ENCODE results near the gene SULT1C2.

The SULT1C2 gene

DNA sequence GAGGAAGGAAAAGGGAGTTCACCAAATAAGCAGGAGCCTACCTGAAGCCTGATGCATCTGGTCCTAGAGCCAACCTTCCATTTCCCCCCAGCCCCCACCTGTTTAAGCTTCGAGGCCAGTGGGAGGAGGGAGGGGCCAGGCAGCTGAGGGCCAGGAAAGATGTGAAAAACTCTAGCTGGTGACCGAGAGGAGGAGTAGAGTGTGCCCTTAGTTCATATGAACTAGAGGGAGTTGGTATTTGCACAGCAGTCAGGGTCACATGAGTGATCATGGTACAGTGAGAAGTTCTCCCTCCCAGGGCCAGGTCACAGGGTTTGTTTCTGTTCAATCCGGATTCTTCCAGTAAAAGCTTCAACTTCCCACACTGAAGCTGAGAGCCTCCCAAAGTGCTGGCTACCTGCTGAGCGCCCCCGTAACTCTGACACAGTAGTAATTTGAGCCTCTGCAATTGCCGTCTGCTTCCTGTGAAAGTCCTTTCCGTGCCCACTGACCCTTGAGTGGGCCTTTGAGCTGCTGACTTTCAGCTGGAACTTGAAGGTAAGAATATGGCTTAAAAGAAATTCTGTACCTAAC, at the start of gene SULT1C2:
Gene SULT1C2, plus strand, starts transcription at position 362 of the 573 bp plus-strand sequence. CDS start 4,773 bp downstream, outside the sequence.
- TF ChIP-seq, protein P1, sequence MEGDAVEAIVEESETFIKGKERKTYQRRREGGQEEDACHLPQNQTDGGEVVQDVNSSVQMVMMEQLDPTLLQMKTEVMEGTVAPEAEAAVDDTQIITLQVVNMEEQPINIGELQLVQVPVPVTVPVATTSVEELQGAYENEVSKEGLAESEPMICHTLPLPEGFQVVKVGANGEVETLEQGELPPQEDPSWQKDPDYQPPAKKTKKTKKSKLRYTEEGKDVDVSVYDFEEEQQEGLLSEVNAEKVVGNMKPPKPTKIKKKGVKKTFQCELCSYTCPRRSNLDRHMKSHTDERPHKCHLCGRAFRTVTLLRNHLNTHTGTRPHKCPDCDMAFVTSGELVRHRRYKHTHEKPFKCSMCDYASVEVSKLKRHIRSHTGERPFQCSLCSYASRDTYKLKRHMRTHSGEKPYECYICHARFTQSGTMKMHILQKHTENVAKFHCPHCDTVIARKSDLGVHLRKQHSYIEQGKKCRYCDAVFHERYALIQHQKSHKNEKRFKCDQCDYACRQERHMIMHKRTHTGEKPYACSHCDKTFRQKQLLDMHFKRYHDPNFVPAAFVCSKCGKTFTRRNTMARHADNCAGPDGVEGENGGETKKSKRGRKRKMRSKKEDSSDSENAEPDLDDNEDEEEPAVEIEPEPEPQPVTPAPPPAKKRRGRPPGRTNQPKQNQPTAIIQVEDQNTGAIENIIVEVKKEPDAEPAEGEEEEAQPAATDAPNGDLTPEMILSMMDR (IDR thresholded peaks at IDR 0.05; ENCODE audit: low read depth, low read length, missing control alignments): no peak
- no peak within 1 kb of the TSS for H3K4me3 ChIP-seq (ENCODE audit: low read depth, low read length)
- DNase-seq (ENCODE audit: low read depth): peak; percentile 78
- in situ Hi-C loops (cut with HindIII; ENCODE audit: low sequenced_read_pairs): no loop called here

DNA sequence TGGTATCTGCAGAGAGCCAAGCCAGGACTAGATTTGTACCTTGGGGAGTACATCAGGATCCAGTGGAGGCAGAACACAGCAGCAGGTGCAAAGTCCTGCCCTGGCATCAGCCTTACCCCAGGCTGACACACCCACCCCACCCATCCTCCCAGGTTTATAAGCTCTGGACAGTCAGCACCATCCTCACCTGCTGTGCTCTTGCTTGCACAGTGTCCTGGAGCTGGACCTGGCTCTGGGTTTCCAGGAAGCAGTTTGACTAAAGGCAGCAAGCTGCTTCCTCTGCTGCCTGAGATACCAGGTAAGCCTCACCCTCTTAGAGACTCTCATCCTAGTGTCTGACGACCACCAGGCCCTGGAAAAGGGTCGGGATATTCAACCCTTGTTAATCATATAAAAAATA, 48.9 kb upstream of the SULT1C2 start, which contains the start of gene SULT1C3:
Gene SULT1C3, plus strand, starts transcription at position 183 of the 400 bp plus-strand sequence. CDS start 7,227 bp downstream, outside the sequence.
- H3K4me3 ChIP-seq (ENCODE audit: low read depth, low read length): no peak within 1 kb of the TSS
- in situ Hi-C loops (cut with HindIII; ENCODE audit: low sequenced_read_pairs): no loop called here
- TF ChIP-seq, protein P1 (IDR thresholded peaks at IDR 0.05; ENCODE audit: low read depth, low read length, missing control alignments): no peak
- no peak for DNase-seq (ENCODE audit: low read depth)

DNA sequence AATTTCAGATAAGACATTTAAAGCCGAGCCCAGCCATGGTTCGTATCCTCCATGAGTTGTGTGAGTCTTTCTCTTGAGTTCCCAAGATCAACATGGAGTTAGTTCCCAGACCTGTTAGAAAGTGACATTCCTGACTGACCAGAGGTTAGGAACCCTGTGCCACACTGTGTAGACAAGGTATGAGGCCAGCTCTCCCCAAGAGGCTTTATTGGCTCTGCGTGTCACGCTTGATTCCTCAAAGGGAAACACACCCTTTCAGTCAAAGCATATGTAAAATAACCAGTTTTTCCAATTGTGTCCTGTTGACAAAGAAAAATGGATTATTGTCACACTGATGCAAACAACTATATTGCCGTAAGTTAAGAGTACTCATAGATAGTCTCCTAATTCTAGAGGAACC, 47.7 kb upstream of the SULT1C2 start:
- DNase-seq (ENCODE audit: low read depth): no peak
- in situ Hi-C loops (cut with HindIII; ENCODE audit: low sequenced_read_pairs): no loop called here
- H3K4me3 ChIP-seq (ENCODE audit: low read depth, low read length): no peak overlapping the region
- TF ChIP-seq, protein P1 (IDR thresholded peaks at IDR 0.05; ENCODE audit: low read depth, low read length, missing control alignments): no peak

DNA sequence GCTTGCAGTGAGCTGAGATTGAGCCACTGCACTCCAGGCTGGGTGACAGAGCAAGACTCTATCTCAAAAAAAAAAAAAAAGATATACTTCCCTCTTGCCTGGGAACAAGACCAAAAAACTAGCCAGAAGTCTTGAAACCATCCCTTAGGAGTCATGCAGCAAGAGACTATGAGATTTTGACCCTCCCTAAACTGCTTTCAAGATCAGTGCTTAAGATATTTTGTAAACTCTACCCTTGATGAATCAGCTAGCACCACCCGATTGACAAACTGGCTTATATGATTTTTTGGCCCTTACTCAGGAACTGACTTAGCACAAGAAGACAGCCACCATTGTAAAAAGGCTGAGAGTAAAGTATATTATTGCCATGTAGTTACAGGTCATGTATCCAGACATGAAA, 45.1 kb upstream of the SULT1C2 start:
- in situ Hi-C loops (cut with HindIII; ENCODE audit: low sequenced_read_pairs): no loop called here
- TF ChIP-seq, protein P1 (IDR thresholded peaks at IDR 0.05; ENCODE audit: low read depth, low read length, missing control alignments): no peak
- no peak for DNase-seq (ENCODE audit: low read depth)
- no peak overlapping the region for H3K4me3 ChIP-seq (ENCODE audit: low read depth, low read length)

DNA sequence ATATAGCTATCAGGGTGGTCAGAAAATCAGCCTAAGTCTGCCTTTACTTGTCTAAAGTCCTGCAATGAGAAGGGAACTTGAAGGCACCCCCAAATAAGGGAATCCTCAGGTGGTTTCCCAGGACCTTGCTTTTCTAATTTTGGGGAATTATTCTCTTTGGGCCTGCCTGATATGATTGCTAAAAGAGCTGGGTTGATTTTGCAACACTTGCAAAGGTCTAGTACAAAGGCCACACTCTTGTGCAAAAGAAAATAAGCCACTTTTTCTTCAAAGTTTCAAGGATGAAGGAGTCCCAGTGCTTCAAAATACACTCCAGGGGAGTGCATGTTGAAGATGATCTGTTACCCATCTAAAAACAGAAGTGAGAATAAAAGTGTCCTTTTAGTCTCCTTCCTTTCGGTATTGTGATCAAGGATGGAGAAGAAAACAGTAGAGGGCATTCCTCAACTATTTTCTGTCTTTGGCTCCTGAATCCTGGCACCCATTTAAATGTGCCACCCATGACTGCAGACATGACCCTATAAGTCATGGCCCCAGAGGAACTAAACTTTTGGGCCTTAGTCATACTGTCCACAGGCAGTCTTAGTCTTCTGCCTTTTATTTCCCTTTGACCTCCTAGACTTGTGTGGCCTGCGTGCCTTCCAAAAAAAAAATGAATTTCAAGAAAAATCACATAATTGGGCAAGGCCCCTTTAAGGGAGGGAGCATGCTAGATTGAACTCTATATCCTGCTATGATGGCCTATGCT, 43.9 kb upstream of the SULT1C2 start:
- TF ChIP-seq, protein P1 (IDR thresholded peaks at IDR 0.05; ENCODE audit: low read depth, low read length, missing control alignments): no peak
- in situ Hi-C loops (cut with HindIII; ENCODE audit: low sequenced_read_pairs): no loop called here
- no peak for DNase-seq (ENCODE audit: low read depth)
- H3K4me3 ChIP-seq (ENCODE audit: low read depth, low read length): no peak overlapping the region

DNA sequence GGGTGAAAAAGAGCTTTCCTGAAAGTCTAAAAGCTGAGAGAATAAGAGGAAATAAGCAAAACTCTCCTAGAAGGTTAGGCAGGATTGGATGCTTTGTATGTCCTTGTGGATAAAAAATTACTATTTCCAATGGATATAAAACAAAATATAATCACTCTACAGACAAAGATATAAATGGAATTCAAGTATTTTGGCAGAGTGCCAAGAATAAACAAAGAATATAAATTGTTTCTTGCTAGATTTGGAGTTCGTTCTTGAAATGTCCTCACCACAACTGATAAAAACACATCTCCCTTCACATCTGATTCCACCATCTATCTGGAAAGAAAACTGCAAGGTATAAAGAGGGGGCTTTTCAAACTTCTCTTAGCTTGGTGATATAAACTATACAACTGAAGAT, 35.6 kb upstream of the SULT1C2 start:
- no peak overlapping the region for H3K4me3 ChIP-seq (ENCODE audit: low read depth, low read length)
- DNase-seq (ENCODE audit: low read depth): no peak
- TF ChIP-seq, protein P1 (IDR thresholded peaks at IDR 0.05; ENCODE audit: low read depth, low read length, missing control alignments): no peak
- in situ Hi-C loops (cut with HindIII; ENCODE audit: low sequenced_read_pairs): no loop called here
